H1 (cell line): ENCODE data around the gene MGAT5. TPM values are rescaled to one million over a fixed set of nuclear protein-coding genes. Genes with fewer than 3 reads are reported as not detected.

Source experiments
- BACH1 ChIP-seq: IDR thresholded peaks from 2 replicates; pipeline ENCODE4 v1.6.1; 2012; ENCODE audit warnings: low read length, improper control_type of control experiment
- POU5F1 ChIP-seq: IDR thresholded peaks from 2 replicates; pipeline ENCODE4 v1.6.1; 2011; ENCODE audit warnings: low read depth, mild to moderate bottlenecking, low read length, moderate library complexity
- SP2 ChIP-seq: IDR thresholded peaks from 2 replicates; pipeline ENCODE4 v1.6.1; 2012; ENCODE audit warnings: mild to moderate bottlenecking, low read length, inconsistent platforms
- TEAD4 ChIP-seq: IDR thresholded peaks from 2 replicates; pipeline ENCODE4 v1.6.1; 2012; ENCODE audit warnings: low read depth, low read length, inconsistent platforms, mixed read lengths
- polyA plus RNA-seq, 7 experiments: library from polyadenylated mRNA; depleted of rRNA in 3 of 7; stranded (reverse) in 5 of 7; unstranded in 2 of 7; fragments of >200 nt in 5 of 7; fragments of 200-250 nt in 2 of 7; gene quantifications; 1 replicate in 5 of 7; 2 replicates in 1 of 7; 4 replicates in 1 of 7; pipeline versions ENCODE4 v1.2.1 to v1.2.3, GENCODE V29; 2011 to 2013; ENCODE audit warnings: missing spikeins in 2 of 7, mixed read lengths in 2 of 7
- total RNA-seq: library from RNA; stranded (reverse); fragmentation: NEBNext Ultra II Directional; extraction: Animal tissue kit (Norgen Biotek cat#: 25700); gene quantifications from 2 replicates; pipeline ENCODE4 v1.2.1, GENCODE V29; 2021

The MGAT5 gene
- total and polyA plus RNA-seq, 2 of the 8 experiments (the other 6 are each of a cell fraction or from before 2014, with no cell fraction given): 11.2 to 49.2 TPM

DNA sequence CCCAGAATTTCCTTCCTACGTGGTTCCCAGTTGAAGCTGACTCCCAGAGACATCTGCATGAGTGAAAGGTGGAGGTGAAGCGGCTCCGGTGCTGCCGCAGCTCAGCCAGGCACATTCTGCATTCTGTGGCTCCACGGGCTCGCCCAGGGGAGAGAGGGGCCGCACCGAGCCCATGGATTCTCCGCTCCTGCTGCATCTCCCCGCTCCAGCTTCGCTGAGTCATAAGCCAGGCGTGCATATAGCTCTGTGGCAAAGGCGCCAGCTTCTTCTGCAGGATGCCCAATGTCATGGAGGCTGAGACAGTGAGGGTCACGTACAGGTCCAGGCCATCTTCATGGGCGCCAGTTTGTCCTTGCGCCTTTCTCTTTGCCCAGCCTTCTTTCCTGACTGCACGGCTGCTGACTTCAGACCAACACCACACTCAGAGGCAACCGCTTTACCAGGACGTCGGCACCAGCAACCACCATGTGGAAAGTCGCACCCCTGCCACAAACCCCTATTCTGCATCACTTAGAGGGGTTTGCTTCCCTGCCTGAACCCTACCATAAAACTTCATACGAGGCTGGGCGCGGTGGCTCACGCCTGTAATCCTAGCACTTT, 215.7 kb downstream of the MGAT5 start (continued):
- TF ChIP-seq BACH1: no peak
- TF ChIP-seq SP2: no peak
- TF ChIP-seq POU5F1: no peak
- TF ChIP-seq TEAD4: no peak
- TF ChIP-seq, all 59 proteins: peak for 0
